NCI-H128 (cell line): Measurements from ENCODE around the gene PPP2R3A.

Source experiments
- DNase-seq: peaks from one replicate; lab custom pipeline; 2025; ENCODE audit not compliant: unreplicated experiment; lab: John Stamatoyannopoulos, UW

PPP2R3A gene

GRCh38 chr3:136022529-136023263 is 57.2 kb downstream of the PPP2R3A start:
- no peak for DNase-seq

- DNase-seq: no peak
Measured at GRCh38 chr3:136023264-136023978, 57.9 kb downstream of the PPP2R3A start.

- no peak for DNase-seq
Measured at GRCh38 chr3:136036306-136036705, 70.8 kb downstream of the PPP2R3A start.

- DNase-seq: no peak
Measured at GRCh38 chr3:136038668-136039067, 73.1 kb downstream of the PPP2R3A start.

GRCh38 chr3:136042608-136043221 is 77.2 kb downstream of the PPP2R3A start:
- DNase-seq: peak; percentile 37

GRCh38 chr3:136044980-136045745 is 79.6 kb downstream of the PPP2R3A start:
- no peak for DNase-seq

- no peak for DNase-seq
Measured at GRCh38 chr3:136048068-136048467, 82.5 kb downstream of the PPP2R3A start.

GRCh38 chr3:136050250-136050649 is 84.7 kb downstream of the PPP2R3A start:
- no peak for DNase-seq

GRCh38 chr3:136055491-136055890 is 90.0 kb downstream of the PPP2R3A start:
- no peak for DNase-seq

- DNase-seq: no peak
Measured at GRCh38 chr3:136067211-136067610, 101.7 kb downstream of the PPP2R3A start.

GRCh38 chr3:136068708-136069107 is 103.2 kb downstream of the PPP2R3A start:
- no peak for DNase-seq

- no peak for DNase-seq
Measured at GRCh38 chr3:136069933-136070332, 104.4 kb downstream of the PPP2R3A start.

- no peak for DNase-seq
Measured at GRCh38 chr3:136070334-136070733, 104.8 kb downstream of the PPP2R3A start.

- DNase-seq: no peak
Measured at GRCh38 chr3:136070953-136071949, 105.7 kb downstream of the PPP2R3A start.

GRCh38 chr3:136074546-136075170 is 109.1 kb downstream of the PPP2R3A start:
- DNase-seq: no peak

- peak; percentile 59 for DNase-seq
Measured at GRCh38 chr3:136075218-136075808, 109.8 kb downstream of the PPP2R3A start.

- no peak for DNase-seq
Measured at GRCh38 chr3:136075811-136076210, 110.3 kb downstream of the PPP2R3A start.

GRCh38 chr3:136078421-136079364 is 113.2 kb downstream of the PPP2R3A start:
- no peak for DNase-seq
